ENCODE measurements around the gene CDCA5. TPM values are rescaled to one million over a fixed set of nuclear protein-coding genes. Genes with fewer than 3 reads are reported as not detected.

Gene CDCA5
- total RNA-seq, 1 donor from 2014 or later = 1.7 TPM

- ATAC-seq (no peak), DNase-seq (no peak)
- no peaks in the 10 kb centered on the region for H3K9me3 ChIP-seq
- no peaks in the 10 kb centered on the region for H3K27me3 ChIP-seq
- intact Hi-C loops (cut with DNase I) = no loop called here
- no peak overlapping the region for H3K27ac ChIP-seq
- peaks cover 44% of the 10 kb centered on the region for H3K36me3 ChIP-seq
- H3K4me1 ChIP-seq = peaks cover 7% of the 10 kb centered on the region
- no peak overlapping the region for H3K4me3 ChIP-seq
- TF ChIP-seq CTCF (IDR thresholded peaks at IDR 0.05) = no peak
These were observed 1.6 kb upstream of the CDCA5 start for GRCh38 chr11:65085446-65085845.

- Histone ChIP-seq H3K27me3 (no peaks in the 10 kb centered on the region), H3K27ac (peak overlapping the region; percentile 90), H3K4me1 (peaks cover 7% of the 10 kb centered on the region), H3K4me3 (peak overlapping the region; percentile 70), H3K36me3 (peaks cover 43% of the 10 kb centered on the region), H3K9me3 (no peaks in the 10 kb centered on the region)
- DNase-seq (no peak), ATAC-seq (no peak)
- intact Hi-C loops (cut with DNase I) = no loop called here
- TF ChIP-seq CTCF (IDR thresholded peaks at IDR 0.05) = no peak
These were observed 947 bp upstream of the CDCA5 start for GRCh38 chr11:65084598-65085375.

- Histone ChIP-seq H3K27ac (peak overlapping the region; percentile 90), H3K4me3 (peak overlapping the region; percentile 70), H3K4me1 (peaks cover 7% of the 10 kb centered on the region), H3K27me3 (no peaks in the 10 kb centered on the region), H3K9me3 (no peaks in the 10 kb centered on the region), H3K36me3 (peaks cover 32% of the 10 kb centered on the region)
- intact Hi-C loops (cut with DNase I) = no loop called here
- ATAC-seq = no peak
- no peak for DNase-seq
- TF ChIP-seq CTCF (IDR thresholded peaks at IDR 0.05) = no peak
These were observed 556 bp downstream of the CDCA5 start for GRCh38 chr11:65083134-65083833.

GRCh38 chr11:65078786-65079342, 5.0 kb downstream of the CDCA5 start:
- Histone ChIP-seq H3K27ac (no peak overlapping the region), H3K27me3 (no peaks in the 10 kb centered on the region), H3K4me1 (no peaks in the 10 kb centered on the region), H3K36me3 (no peaks in the 10 kb centered on the region), H3K4me3 (no peak overlapping the region), H3K9me3 (no peaks in the 10 kb centered on the region)
- TF ChIP-seq CTCF (IDR thresholded peaks at IDR 0.05) = no peak
- no peak for DNase-seq
- ATAC-seq = no peak
- intact Hi-C loops (cut with DNase I) = no loop called here

DNA sequence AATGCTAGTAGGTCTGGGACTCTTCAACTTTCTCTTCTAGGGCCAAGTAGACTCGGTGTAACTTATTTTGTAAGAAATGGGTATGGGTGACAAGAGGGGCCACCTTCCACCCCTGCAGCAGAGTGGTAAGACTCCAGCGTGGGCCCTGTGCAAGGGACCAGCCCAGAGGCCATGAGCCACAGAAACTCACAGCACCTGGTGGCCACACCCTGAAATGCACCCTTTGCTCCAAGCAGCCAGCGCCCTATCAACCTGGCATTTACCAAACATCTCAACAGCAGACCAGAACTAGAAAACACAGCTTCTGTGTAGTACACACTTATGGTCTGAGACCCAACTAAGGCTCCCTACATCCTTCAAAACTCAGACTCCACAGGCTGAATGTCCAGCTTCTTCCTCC, 5.7 kb downstream of the CDCA5 start:
- ATAC-seq (peak; percentile 88), DNase-seq (peak; percentile 78)
- H3K9me3 ChIP-seq = no peaks in the 10 kb centered on the region
- no peak overlapping the region for H3K4me3 ChIP-seq
- H3K27ac ChIP-seq = no peak overlapping the region
- H3K4me1 ChIP-seq = no peaks in the 10 kb centered on the region
- no peaks in the 10 kb centered on the region for H3K36me3 ChIP-seq
- TF ChIP-seq CTCF (IDR thresholded peaks at IDR 0.05) = peak; percentile 56
- intact Hi-C loops (cut with DNase I) = no loop called here
- H3K27me3 ChIP-seq = no peaks in the 10 kb centered on the region
